Measurements from ENCODE around the gene PCDH12. TPM values are rescaled to one million over a fixed set of nuclear protein-coding genes. Genes with fewer than 3 reads are reported as not detected.

PCDH12 gene
- total RNA-seq, 1 experiment from 2014 or later, result not detected

DNA sequence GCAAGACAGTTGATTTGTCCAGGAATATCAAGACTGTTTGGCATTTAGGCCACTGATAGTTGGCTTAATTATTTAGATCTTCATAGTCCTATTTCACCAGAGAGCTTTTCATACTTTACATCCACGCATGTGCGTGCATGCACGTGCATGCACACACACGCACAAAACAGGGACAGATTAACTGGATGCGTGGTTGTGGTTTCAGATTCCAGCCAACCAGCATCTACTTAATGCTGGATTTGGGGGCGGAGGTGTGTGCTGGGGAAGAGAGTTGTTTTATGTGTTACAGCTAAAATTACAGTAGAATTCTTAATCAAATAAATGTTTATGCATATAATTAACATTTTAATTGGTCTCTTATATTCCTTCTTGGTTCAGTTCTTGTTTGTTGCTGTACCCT is 18.2 kb upstream of the PCDH12 start:
- H2BK120ac ChIP-seq (ENCODE audit: low read depth, low read length, poor library complexity, severe bottlenecking), result no peak overlapping the region
- no peak overlapping the region for H3K14ac ChIP-seq (ENCODE audit: insufficient read depth, low read length)
- no peak overlapping the region for H4K5ac ChIP-seq (ENCODE audit: insufficient read length, low read depth, low read length)
- no peaks in the 10 kb centered on the region for H3K23me2 ChIP-seq (ENCODE audit: insufficient read length, low read depth, low read length, poor library complexity, severe bottlenecking)
- no peak overlapping the region for H3K27ac ChIP-seq (ENCODE audit: insufficient read length, low read depth, low read length)
- no peak overlapping the region for H4K8ac ChIP-seq (replicated peaks; ENCODE audit: insufficient read length, low read depth, low read length)
- H3K79me1 ChIP-seq (ENCODE audit: insufficient read depth, low read depth, low read length, poor library complexity, severe bottlenecking), result no peaks in the 10 kb centered on the region
- H3K4ac ChIP-seq (ENCODE audit: low read depth, low read length), result no peak overlapping the region
- TF ChIP-seq, protein P1, sequence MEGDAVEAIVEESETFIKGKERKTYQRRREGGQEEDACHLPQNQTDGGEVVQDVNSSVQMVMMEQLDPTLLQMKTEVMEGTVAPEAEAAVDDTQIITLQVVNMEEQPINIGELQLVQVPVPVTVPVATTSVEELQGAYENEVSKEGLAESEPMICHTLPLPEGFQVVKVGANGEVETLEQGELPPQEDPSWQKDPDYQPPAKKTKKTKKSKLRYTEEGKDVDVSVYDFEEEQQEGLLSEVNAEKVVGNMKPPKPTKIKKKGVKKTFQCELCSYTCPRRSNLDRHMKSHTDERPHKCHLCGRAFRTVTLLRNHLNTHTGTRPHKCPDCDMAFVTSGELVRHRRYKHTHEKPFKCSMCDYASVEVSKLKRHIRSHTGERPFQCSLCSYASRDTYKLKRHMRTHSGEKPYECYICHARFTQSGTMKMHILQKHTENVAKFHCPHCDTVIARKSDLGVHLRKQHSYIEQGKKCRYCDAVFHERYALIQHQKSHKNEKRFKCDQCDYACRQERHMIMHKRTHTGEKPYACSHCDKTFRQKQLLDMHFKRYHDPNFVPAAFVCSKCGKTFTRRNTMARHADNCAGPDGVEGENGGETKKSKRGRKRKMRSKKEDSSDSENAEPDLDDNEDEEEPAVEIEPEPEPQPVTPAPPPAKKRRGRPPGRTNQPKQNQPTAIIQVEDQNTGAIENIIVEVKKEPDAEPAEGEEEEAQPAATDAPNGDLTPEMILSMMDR (conservative IDR thresholded peaks at IDR 0.05), result no peak
- H2AK5ac ChIP-seq (ENCODE audit: insufficient read length, low read length), result no peak overlapping the region
- no peak overlapping the region for H2BK12ac ChIP-seq (ENCODE audit: insufficient read length, low read depth, low read length)
- no peak overlapping the region for H3K4me3 Mint-ChIP-seq
- no peaks in the 10 kb centered on the region for H3K27me3 ChIP-seq (ENCODE audit: insufficient read depth, low read length)
- H3K27me3 Mint-ChIP-seq (ENCODE audit: low read depth), result no peaks in the 10 kb centered on the region
- no peak overlapping the region for H2AFZ ChIP-seq (ENCODE audit: low read length)
- WGBS (ENCODE audit: extremely low coverage, insufficient read length, low lambda C conversion rate), result no CpG with 5 or more reads among the region's 6 CpGs
- no peak overlapping the region for H3K18ac ChIP-seq (ENCODE audit: insufficient read length, low read depth, low read length)
- H4K91ac ChIP-seq (ENCODE audit: insufficient read length, low read depth, low read length), result no peak overlapping the region
- H2BK20ac ChIP-seq (ENCODE audit: low read depth, low read length, poor library complexity, severe bottlenecking), result no peak overlapping the region
- no peak overlapping the region for H2BK5ac ChIP-seq (ENCODE audit: insufficient read length, low read length)
- no peak for DNase-seq
- H3K56ac ChIP-seq (ENCODE audit: insufficient read length, low read depth, low read length), result no peak overlapping the region
- H3K9me3 ChIP-seq (ENCODE audit: control insufficient read depth, low read depth, low read length), result no peaks in the 10 kb centered on the region
- no peak overlapping the region; a peak in 1 of 7 replicates for H3K27ac Mint-ChIP-seq
- no peaks in the 10 kb centered on the region for H3K4me1 ChIP-seq (ENCODE audit: insufficient read depth, low read length)
- H4K20me1 ChIP-seq (ENCODE audit: control insufficient read depth, insufficient read depth, insufficient read length), result no peaks in the 10 kb centered on the region
- no peak overlapping the region for H2BK15ac ChIP-seq (ENCODE audit: low read depth, low read length)
- no peak overlapping the region for H3K4me2 ChIP-seq (ENCODE audit: insufficient read depth, insufficient read length, low read length)
- no peak overlapping the region for H3K23ac ChIP-seq (ENCODE audit: insufficient read length, low read depth, low read length)
- no peaks in the 10 kb centered on the region for H3K4me1 Mint-ChIP-seq
- H3T11ph ChIP-seq (ENCODE audit: low read length), result no peak overlapping the region
- no peaks in the 10 kb centered on the region for H3K79me2 ChIP-seq (ENCODE audit: insufficient read depth, low read length)
- H3K36me3 Mint-ChIP-seq (ENCODE audit: insufficient read depth in 1 of 3, low read depth in 3 of 3), result peaks cover 8 to 44% (median 40%) of the 10 kb centered on the region in 3 experiments; a peak in 6 of 7 replicates
- no peak overlapping the region for H3K9ac ChIP-seq (ENCODE audit: extremely low read depth, insufficient read length, low read length)
- H3K9me3 Mint-ChIP-seq, result no peaks in the 10 kb centered on the region
